ENCODE measurements around the gene PPP2R5B.
A peak's percentile ranks its signal among the peaks of the same experiment; 100 is the strongest.

Gene PPP2R5B

DNA sequence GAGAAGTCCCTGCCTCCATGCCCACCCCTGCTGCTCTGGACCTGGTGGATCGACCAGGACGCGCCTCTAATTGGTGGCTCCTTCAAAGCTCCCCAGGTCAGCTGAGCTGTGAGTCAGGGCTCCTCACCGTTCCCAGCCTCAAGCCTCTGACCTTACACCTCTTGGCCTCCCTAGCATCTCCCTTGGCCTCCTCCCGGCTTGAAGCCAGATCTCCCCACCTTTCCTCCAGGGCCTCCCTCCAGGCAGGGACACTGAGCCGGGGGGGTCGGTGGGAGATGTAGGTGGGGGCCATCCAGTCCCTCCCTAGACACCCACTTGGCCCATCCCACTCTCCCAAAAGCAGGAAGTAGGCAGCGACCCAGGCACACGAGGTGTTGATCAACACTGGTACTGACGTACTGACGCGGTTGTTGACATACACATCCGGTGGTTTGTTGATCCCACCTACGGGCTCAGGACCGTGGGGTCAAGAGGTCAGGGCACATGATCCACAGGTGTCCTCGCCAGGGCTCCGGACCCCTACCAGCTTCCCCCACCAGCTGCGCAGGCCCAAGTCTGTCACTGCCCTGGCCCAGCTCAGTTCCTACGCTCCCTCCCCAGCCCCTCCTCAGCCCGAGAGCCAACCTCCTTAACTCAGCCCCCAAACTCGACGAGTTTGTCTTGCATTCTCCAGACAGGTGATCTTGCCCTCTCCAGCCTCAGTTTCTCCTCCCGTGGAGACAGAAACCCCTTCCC lies 8.3 kb upstream of the PPP2R5B start:
- Histone ChIP-seq H3K9me3 (no peaks in the 10 kb centered on the region), H3K4me3 (ENCODE audit: low read depth in 1 of 2, low read length in 1 of 2) (peak overlapping the region; percentile 89 to 97), H3K27ac (peak overlapping the region; percentile 95), H3K4me1 (ENCODE audit: control insufficient read depth in 1 of 2, insufficient read depth in 1 of 2, low read depth in 1 of 2, low read length in 1 of 2) (peaks cover 19 to 23% of the 10 kb centered on the region in 2 experiments), H3K36me3 (peaks cover 41% of the 10 kb centered on the region), H3K27me3 (no peaks in the 10 kb centered on the region)
- TF ChIP-seq, protein P1, sequence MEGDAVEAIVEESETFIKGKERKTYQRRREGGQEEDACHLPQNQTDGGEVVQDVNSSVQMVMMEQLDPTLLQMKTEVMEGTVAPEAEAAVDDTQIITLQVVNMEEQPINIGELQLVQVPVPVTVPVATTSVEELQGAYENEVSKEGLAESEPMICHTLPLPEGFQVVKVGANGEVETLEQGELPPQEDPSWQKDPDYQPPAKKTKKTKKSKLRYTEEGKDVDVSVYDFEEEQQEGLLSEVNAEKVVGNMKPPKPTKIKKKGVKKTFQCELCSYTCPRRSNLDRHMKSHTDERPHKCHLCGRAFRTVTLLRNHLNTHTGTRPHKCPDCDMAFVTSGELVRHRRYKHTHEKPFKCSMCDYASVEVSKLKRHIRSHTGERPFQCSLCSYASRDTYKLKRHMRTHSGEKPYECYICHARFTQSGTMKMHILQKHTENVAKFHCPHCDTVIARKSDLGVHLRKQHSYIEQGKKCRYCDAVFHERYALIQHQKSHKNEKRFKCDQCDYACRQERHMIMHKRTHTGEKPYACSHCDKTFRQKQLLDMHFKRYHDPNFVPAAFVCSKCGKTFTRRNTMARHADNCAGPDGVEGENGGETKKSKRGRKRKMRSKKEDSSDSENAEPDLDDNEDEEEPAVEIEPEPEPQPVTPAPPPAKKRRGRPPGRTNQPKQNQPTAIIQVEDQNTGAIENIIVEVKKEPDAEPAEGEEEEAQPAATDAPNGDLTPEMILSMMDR (IDR thresholded peaks at IDR 0.05), result peak; percentile 25

DNA sequence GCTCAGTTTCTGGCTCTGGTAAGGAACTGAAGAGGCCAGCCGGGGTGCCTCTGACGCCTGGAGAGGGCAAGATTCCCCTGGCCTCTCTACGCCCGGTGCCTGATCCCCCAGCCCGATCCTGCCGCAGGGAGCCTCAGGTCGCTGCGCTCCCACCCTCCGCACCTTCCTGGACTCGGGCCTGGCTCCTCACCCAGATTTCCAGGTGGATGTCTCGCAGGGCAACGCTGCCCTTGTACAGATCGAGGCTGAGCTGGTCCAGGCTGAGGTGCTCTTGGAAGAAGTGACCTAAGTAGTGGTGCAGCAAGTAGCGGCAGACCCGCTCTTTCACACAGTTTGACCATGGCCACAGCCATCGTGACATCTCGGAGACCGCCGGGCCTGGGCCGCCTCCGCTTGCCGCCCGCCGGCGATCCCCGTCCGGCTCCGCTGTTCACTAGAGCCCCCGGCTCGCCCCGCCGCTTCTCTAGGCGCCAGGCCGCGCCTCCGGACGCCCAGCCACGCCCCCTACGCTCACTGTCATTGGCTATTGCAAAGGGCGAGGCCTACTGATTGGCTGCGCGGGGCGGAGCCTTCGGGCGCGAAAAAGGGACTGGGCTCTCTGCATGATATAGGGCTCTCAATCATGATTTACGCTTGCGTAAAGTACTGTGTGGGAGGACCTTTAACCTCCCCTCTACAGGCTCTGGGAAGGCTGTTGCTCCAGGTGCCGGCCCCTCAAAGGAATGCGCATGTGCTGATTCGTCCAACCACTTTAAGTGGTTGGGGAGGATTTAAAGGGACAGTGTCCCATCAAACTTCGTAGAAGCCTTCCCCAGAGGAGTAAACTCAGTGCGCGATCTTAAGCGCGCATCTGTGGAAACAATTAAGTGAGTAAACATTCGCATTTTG lies 7.5 kb upstream of the PPP2R5B start, which contains the start of gene ATG2A:
ATG2A (minus strand) TSS at position 435 of the 888 bp plus-strand sequence; CDS start at position 361, 74 bp downstream.
- no peaks in the 10 kb centered on the region for H3K27me3 ChIP-seq
- peak within 1 kb of the TSS; percentile 95 for H3K27ac ChIP-seq
- peak within 1 kb of the TSS; percentile 89 to 97 for H3K4me3 ChIP-seq (ENCODE audit: low read depth in 1 of 2, low read length in 1 of 2)
- peaks cover 19 to 23% of the 10 kb centered on the region in 2 experiments for H3K4me1 ChIP-seq (ENCODE audit: control insufficient read depth in 1 of 2, insufficient read depth in 1 of 2, low read depth in 1 of 2, low read length in 1 of 2)
- no peaks in the 10 kb centered on the region for H3K9me3 ChIP-seq
- H3K36me3 ChIP-seq, result peaks cover 33% of the 10 kb centered on the region
- TF ChIP-seq, protein P1 (IDR thresholded peaks at IDR 0.05), result peak; percentile 16

DNA sequence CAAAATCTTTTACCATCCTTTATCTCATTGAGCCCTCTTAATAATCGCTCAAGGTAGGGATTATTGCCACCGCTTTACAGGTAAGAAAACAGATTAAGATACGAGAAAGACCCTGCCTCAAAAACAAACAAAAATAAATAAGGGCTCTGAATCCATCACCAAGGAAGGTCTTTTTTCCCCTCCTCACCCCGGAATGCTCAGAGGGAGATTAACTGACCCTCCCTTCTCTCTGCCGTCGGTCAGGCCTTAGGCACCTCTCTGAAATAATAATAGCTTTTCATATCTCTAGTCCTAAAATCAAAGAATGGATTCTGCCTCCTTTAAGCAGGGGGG lies 6.9 kb upstream of the PPP2R5B start:
- H3K36me3 ChIP-seq, result peaks cover 27% of the 10 kb centered on the region
- peaks cover 19 to 23% of the 10 kb centered on the region in 2 experiments for H3K4me1 ChIP-seq (ENCODE audit: control insufficient read depth in 1 of 2, insufficient read depth in 1 of 2, low read depth in 1 of 2, low read length in 1 of 2)
- TF ChIP-seq, protein P1 (IDR thresholded peaks at IDR 0.05), result no peak
- H3K27me3 ChIP-seq, result no peaks in the 10 kb centered on the region
- H3K9me3 ChIP-seq, result no peaks in the 10 kb centered on the region
- peak overlapping the region; percentile 89 to 97 for H3K4me3 ChIP-seq (ENCODE audit: low read depth in 1 of 2, low read length in 1 of 2)
- peak overlapping the region; percentile 95 for H3K27ac ChIP-seq

DNA sequence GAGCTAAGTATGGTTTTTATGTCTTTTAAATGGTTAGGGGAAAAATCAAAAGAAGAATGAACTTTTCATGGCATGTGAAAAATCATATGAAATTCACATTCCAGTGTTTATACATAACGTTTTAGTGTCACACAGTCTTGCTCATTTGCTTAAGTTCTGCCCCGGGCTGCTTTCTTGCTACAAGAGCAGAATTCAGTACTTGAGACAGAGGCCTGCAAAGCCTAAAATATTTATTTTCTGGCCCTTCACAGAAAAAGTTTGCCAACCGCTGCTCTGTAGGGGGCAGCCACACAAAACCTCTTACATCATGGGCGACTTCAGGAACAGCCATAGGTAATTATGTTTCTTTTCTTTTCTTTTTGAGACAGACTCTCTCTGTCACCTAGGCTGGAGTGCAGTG lies 6.5 kb upstream of the PPP2R5B start:
- H3K36me3 ChIP-seq, result peaks cover 23% of the 10 kb centered on the region
- no peaks in the 10 kb centered on the region for H3K9me3 ChIP-seq
- H3K4me1 ChIP-seq (ENCODE audit: control insufficient read depth in 1 of 2, insufficient read depth in 1 of 2, low read depth in 1 of 2, low read length in 1 of 2), result peaks cover 19 to 23% of the 10 kb centered on the region in 2 experiments
- peak overlapping the region; percentile 95 for H3K27ac ChIP-seq
- TF ChIP-seq, protein P1 (IDR thresholded peaks at IDR 0.05), result no peak
- H3K27me3 ChIP-seq, result no peaks in the 10 kb centered on the region
- H3K4me3 ChIP-seq (ENCODE audit: low read depth in 1 of 2, low read length in 1 of 2), result peak overlapping the region; percentile 89 to 97

DNA sequence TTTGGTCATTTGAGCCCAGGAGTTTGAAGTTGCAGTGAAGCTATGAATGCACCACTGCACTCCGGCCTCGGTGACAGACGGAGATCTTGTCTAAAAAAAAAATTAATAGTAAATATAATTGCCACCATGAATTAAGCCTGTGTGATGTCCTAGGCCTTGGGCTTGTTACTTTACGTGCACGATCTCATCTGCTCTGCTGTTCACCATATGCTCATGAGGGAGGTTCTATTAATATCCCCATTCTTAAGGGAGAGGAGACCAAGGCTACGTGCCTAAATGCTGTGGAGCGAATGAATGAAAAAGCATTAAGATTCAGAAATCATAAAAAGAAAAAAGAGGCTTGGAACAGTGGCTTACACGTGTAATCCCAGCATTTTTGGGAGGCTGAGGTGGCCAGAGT lies 4.9 kb upstream of the PPP2R5B start:
- peaks cover 7% of the 10 kb centered on the region for H3K36me3 ChIP-seq
- no peak overlapping the region for H3K27ac ChIP-seq
- no peak overlapping the region for H3K4me3 ChIP-seq (ENCODE audit: low read depth in 1 of 2, low read length in 1 of 2)
- no peaks in the 10 kb centered on the region for H3K27me3 ChIP-seq
- H3K9me3 ChIP-seq, result no peaks in the 10 kb centered on the region
- peaks cover 29 to 32% of the 10 kb centered on the region in 2 experiments for H3K4me1 ChIP-seq (ENCODE audit: control insufficient read depth in 1 of 2, insufficient read depth in 1 of 2, low read depth in 1 of 2, low read length in 1 of 2)
- TF ChIP-seq, protein P1 (IDR thresholded peaks at IDR 0.05), result no peak

Measured in neutrophil (primary cell).